Activated naive CD4-positive, alpha-beta T cell (primary cell): Measurements from ENCODE around the gene CXCL5.
"Not testable (repeated sequence)": the region's sequence is repeated elsewhere in the genome, so short reads cannot be mapped to it uniquely, and the experiment has no call there.

ENCODE experiments used
- DNase-seq, 4 experiments: peaks; one replicate each; lab custom pipeline; 2025; lab: John Stamatoyannopoulos, UW

The CXCL5 gene

DNA sequence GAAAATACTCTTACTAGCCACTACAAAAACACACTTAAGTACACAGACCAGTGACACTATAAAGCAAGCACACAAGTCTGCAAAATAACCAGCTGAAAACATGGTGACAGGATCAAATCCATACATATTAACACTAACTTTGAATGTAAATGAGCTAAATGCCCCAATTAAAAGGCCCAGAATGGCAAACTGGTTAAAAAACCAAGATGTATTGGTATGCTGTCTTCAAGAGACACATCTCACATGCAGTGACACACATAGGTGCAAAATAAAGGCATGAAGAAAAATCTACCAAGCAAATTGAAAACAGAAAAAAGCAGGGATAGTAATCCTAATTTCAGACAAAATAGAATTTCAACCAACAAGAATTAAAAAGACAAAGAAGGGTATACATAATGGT is 27.5 kb downstream of the CXCL5 start:
- no peak for DNase-seq

DNA sequence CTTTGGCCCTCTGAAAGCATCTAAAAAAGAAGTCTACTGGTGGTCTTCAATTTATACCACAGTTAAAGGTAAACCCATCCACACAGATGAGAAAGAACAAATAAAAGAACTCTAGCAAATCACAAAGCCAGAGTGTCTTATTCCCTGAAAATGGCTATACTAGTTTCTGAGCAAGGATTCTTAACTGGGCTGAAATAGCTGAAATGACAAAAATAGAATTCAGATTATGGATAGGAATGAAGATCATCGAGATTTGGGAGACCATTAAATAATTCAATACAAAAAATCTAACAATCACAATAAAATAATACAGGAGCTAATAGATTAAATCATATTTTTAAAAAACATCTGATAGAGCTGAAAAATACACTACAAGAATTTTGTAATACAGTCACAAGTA is 28.5 kb downstream of the CXCL5 start:
- DNase-seq: no peak

DNA sequence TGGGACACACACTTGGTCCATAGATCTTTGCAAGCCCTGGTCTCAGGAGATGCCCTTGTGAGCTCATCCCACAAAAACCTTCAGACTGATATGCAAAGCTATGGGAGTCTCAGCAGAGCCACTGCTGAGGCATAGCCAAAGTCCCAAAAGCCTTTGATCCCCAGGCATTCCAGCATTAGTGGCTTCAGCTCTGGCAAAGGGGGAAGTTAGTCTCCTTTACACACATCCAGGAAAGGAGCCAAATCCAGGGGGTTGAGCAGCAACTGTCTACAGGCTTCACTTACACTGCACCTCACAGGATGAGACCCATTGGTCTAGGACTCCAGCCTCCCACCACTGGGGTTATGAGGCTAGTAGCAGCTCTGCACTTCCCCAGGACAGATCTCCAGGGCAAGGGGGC is 30.6 kb downstream of the CXCL5 start:
- no peak for DNase-seq

DNA sequence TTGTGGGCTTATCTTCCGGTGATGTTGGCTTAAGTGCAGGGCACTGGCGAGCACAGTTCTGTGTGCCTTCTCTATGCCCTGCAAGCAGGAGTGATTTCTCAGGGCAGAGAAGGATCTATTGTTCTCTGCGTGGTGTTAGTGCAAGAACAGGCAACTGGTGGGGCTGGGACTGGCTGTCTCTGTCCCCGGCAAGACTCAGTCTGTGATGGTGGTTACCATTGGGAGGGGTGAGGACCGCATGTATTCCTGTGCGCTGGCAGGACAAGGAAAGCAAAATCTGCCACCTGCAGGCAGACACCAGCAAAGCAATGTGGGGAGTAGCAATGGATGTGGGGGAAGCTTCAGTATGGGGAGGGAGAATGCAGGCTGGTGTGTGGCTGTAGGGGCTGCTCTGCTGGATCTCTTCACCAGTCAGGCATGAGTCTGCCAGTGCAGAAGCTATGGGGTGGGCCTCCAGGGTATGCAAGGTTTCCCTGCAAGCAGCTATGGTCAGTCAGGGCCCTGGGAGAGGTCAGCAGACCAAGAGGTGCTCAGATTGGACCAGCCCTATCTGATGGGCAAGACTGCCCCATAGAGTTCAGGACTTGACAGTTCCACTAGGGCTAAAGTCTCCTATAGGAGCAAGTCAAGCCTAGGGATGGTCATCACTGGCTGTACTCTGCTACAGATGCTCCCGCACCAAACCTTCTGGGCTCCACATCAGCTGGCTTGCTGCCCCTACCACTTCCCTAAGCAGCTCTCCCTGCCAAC is 33.4 kb downstream of the CXCL5 start:
- no peak for DNase-seq

DNA sequence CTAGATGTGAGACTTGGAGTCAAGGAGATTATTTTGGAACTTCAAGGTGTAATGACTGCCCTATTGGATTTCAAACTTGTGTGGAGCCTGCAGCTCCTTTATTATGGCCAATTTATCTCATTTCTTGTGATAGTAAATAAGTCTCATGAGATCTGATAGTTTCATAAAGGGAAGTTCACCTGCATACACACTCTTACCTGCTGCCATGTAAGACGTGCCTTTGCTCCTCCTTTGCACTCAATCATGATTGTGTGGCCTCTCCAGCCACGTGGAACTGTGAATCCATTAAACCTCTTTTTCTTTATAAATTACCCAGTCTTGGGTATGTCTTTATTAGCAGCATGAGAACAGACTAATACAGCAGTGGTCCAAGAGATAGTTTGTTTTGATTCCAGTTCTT is 35.8 kb downstream of the CXCL5 start:
- DNase-seq: no peak

DNA sequence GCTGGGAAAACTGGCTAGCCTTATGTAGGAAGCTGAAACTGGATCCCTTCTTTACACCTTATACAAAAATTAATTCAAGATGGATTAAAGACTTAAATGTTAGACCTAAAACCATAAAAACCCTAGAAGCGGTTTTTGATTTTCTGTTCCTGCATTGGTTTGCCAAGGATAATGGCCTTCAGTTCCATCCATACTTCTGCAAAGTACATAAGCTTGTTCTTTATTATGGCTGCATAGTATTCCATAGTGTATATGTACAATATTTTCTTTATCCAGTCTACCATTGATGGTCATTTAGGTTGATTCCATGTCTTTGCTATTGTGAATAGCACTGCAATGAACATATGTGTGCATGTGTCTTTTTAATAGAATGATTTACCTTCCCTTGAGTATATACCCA is 39.4 kb downstream of the CXCL5 start:
- DNase-seq: not testable (repeated sequence)

DNA sequence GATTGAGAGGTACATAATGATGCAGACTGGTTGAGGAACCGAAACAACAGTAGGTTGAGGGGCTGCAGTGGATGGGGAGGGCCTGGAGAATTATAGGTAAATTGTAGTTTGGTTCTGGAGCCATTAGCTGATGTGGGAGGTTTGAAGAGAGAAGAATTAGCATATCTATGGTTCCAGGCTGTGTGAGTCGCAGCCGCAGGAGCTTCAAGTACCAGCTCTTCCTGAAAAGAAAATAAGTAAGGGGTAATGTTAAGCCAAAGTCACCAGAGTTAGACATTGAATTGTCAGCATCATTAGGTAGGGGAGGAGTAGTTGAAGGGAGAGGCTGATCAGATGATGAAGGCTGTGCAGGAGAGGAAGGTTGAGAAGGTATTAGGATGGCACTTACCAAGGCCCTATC is 46.1 kb downstream of the CXCL5 start:
- no peak for DNase-seq

DNA sequence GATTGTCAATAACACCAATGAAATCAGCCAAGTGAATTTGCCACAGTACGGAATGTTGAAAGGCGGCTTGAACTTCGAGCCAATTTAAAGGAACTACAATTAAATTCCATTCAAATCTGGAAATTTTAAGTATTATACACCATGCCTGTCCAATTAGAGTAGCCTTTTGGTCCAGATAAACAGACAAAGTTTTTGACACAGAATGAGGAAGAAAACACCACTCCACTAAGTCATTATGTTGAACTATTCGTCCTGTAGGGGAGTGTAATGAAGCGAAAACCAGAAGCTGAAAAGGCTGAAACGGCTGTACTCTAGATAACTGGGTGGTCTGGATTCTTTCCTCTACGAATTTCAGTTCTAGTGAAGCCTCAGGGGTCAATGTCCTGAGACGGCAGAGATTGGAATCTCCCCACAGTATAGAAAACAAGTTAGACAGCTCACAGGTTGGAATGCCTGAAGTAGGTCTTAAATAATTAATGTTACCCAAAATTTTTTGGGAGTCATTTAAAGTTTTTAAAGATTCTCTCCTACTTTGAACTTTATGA is 48.0 kb downstream of the CXCL5 start:
- not testable (repeated sequence) for DNase-seq

DNA sequence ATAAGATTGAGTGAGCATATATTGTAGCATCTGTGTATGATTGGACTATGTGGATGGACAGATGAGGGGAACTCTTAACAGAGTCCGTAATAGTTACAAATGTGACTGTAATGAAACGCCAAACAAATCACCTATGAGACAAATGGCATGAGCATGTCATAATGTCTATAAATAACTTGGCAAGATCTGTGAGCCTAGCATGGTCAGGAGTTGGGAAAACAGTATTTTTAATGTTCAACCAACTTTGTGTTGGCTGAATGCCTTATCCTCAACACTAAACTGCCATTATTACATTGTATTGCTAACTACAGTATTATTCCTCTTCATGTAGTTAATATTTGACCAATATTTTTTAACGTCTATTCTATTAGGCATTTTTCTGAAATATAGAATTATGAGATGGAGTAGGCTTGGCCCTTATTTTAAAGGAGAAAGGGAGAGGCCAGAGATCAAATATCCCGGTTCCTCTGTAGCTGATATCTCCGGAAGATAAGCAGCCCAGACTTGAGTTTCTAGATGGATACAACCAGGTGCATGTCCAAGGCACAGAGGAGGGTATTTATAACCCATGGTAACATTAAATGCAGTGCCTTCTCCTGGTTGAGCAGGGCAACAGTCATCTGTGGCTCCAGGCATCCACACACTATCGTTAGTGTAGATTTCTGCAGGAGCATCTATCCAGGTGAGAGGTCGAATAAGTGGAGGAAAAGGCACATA is 49.3 kb downstream of the CXCL5 start:
- no peak for DNase-seq

DNA sequence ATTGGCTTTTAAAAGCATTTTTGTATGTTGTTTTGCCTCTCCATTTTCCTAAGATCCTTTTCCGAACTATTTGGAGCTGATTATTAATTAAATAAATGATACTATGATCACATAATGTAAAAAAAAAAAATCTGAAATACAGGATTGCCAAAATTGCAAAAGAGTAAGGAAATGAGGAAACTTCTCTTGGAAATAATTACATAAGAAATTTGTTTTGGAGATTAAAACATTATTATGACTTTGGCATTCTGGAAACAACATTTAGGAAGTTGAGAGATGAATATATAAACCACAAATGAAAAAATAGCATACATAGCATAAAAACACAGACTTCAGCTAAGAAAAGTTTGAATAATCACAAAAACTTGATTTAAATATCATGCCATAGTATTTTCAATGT is 50.2 kb downstream of the CXCL5 start:
- DNase-seq: no peak

DNA sequence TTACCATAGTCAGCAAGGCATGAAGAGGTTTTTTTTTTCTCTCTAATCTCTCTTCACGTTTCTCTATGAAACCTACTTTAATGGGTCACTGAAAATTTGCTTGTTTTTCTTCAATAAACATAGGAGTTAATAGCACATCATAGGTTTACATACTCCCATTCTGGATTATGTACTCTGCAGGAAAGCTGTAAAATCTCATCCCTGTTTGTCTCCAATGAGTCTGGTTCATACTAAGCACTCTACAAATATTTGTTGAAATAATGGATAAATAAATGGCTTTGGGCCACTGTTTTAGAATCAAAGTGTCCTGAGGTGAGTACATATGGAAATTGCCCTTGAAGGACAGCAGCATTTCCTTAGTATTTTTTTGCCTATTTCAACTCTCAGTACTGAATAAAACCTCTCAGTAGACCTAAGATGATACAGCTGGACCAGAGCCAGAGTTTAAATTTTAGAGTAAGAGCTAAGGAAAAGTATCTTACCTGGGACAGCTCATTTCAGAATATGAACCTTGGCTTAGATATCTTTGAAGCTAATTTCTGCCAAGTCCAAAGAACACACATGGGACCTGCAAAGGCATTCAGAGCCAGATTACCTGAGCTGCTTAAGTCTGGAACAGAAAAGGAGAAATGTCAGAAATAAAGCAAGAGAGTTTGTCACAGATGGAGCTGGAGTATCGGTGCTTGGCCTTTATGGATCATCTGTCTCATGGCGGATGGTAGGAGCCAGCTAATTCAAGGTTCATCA is 51.1 kb downstream of the CXCL5 start:
- DNase-seq: no peak

DNA sequence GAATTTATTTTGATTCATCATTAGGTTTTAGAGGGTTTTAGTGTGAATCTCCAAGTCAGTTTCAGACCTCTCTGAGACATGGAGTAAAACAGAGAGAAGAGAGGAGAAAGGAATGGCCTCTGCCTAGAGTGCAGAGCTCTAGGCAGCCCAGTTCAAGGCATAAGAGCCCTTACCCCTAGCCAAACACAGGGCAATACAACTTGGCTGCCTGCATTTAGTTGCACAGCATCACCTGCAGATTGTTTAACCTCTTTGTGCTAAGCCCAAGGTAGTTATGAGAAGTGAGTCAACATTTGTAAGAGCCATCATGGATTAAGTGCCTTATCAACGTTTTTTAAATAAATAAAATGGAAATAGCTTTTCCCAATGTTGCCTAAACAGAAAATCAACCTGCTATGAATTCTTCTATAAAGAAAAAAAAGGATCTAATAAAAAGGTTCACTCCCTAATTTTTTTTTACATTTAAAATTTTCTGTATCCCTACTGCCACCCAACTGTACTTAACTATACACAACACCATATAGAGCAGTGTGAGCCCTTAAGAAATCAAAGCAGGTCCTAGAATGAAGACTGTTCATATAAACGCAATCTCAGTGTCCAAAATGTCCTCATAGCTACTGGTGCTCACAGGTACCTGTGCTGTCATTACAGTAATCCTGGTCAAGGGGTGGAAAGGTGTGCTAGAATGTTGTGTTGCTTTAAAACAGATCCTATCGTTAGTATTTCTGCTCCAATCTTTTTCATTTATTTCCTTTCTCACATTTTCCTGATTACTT is 52.6 kb downstream of the CXCL5 start:
- DNase-seq: no peak
